PFSK-1 (cell line): ENCODE data around the gene PHOX2B.

Experiments used
- FOXP2 ChIP-seq: optimal IDR thresholded peaks from 2 replicates; pipeline ENCODE3; 2011; ENCODE audit warnings: borderline replicate concordance, control low read depth, inconsistent platforms; ENCODE audit not compliant: insufficient read depth; ENCODE audit errors: extremely low read length, extremely low read depth
- POLR2AphosphoS5 ChIP-seq: IDR thresholded peaks from 2 replicates; pipeline ENCODE4 v1.6.1; 2012; ENCODE audit warnings: low read depth, mild to moderate bottlenecking, control low read depth, low read length, moderate library complexity
- SIN3A ChIP-seq: IDR thresholded peaks from 2 replicates; pipeline ENCODE4 v1.6.1; 2012; ENCODE audit warnings: mild to moderate bottlenecking, low read length, moderate library complexity, borderline replicate concordance; ENCODE audit not compliant: insufficient read depth
- TAF1 ChIP-seq: IDR thresholded peaks from 2 replicates; pipeline ENCODE4 v1.6.1; 2012; ENCODE audit warnings: low read length, control low read depth, borderline replicate concordance; ENCODE audit not compliant: insufficient read depth
- TF ChIP-seq, protein P1 (sequence below), 2 experiments: IDR thresholded peaks; 2 replicates each; pipeline versions ENCODE4 v1.6.1 to v1.8.0; 2011 to 2012; ENCODE audit warnings: low read depth in 2 of 2, low read length in 2 of 2, control low read depth in 1 of 2, inconsistent platforms in 1 of 2, mild to moderate bottlenecking in 1 of 2, moderate library complexity in 1 of 2; ENCODE audit not compliant: insufficient read depth in 1 of 2

PHOX2B gene

DNA sequence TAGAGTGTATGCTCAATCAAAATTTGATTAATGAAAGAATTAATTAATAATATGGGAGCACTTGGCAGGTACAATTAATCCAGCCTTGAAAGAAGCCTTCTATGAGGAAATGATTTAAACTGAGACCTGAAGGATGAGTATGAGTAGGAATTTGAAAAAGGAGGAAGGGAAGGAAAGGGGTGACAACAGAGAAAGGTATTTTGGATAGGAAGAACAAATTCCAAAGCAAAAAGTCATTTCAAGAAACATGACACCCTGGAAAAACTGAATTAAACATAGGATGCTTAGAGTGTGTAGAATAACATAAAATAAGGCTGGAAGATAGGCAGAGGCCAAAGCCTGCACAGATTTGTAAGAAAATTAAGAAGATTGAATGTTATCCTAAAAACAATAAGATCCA lies 29.6 kb downstream of the PHOX2B start:
- TF ChIP-seq POLR2AphosphoS5 = no peak
- TF ChIP-seq TAF1 = no peak
- TF ChIP-seq, protein P1, sequence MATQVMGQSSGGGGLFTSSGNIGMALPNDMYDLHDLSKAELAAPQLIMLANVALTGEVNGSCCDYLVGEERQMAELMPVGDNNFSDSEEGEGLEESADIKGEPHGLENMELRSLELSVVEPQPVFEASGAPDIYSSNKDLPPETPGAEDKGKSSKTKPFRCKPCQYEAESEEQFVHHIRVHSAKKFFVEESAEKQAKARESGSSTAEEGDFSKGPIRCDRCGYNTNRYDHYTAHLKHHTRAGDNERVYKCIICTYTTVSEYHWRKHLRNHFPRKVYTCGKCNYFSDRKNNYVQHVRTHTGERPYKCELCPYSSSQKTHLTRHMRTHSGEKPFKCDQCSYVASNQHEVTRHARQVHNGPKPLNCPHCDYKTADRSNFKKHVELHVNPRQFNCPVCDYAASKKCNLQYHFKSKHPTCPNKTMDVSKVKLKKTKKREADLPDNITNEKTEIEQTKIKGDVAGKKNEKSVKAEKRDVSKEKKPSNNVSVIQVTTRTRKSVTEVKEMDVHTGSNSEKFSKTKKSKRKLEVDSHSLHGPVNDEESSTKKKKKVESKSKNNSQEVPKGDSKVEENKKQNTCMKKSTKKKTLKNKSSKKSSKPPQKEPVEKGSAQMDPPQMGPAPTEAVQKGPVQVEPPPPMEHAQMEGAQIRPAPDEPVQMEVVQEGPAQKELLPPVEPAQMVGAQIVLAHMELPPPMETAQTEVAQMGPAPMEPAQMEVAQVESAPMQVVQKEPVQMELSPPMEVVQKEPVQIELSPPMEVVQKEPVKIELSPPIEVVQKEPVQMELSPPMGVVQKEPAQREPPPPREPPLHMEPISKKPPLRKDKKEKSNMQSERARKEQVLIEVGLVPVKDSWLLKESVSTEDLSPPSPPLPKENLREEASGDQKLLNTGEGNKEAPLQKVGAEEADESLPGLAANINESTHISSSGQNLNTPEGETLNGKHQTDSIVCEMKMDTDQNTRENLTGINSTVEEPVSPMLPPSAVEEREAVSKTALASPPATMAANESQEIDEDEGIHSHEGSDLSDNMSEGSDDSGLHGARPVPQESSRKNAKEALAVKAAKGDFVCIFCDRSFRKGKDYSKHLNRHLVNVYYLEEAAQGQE (IDR thresholded peaks at IDR 0.05; ENCODE audit: insufficient read depth in 1 of 2, low read depth in 2 of 2, low read length in 2 of 2) = no peak
- no peak for TF ChIP-seq SIN3A
- TF ChIP-seq FOXP2 = no peak

DNA sequence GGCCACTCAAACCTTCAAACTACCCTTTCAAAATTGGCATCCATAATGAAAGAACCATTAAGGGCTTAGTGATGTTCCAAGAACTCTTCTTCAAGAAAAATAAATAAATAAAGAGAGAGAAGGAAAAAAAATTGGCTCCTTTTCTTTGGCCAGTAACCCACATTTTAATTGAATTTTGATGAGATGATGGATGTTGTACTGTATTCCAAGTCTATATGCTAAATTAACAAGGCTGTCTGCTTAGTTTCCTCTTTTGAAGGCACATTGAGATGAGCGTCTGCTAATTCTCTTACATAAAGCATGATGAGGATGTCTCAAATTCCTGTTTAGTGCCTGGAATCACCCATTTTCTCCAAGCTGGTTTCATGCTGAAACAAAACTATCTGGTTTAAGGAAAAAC lies 33.4 kb downstream of the PHOX2B start:
- TF ChIP-seq, protein P1 (IDR thresholded peaks at IDR 0.05; ENCODE audit: insufficient read depth in 1 of 2, low read depth in 2 of 2, low read length in 2 of 2) = no peak
- TF ChIP-seq TAF1 (no peak), SIN3A (no peak), POLR2AphosphoS5 (no peak)

DNA sequence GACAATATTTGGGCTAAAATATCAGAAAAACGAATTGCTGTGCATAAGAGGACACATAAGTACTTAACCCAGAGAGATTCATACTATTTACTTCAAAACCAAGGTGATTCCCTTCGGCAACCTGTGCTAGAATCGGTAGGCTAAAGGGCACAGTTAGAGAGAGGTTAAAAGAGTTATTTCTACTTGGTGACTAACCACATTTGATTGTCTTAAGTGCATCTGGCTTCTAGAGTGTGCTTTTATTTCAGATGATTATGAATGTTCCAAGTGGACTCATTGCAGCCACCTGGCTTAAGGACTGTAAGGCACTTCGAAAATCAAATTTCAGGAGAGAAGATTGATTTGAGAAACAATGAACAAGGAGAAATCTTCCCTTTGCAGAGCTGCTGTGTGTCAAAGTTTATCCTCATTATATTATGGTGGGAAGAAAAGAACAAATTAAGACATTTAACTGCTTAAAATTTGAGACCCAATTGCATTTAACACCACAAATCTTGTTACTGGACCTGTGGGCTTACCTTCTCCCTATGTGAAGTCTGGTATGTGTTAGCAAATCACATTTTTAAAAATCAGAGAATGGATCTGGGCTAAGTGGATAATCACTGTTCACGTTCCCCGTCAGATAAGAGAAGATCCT lies 34.0 kb downstream of the PHOX2B start:
- TF ChIP-seq FOXP2 (no peak), TAF1 (no peak), SIN3A (no peak), POLR2AphosphoS5 (no peak)
- TF ChIP-seq, protein P1 (IDR thresholded peaks at IDR 0.05; ENCODE audit: insufficient read depth in 1 of 2, low read depth in 2 of 2, low read length in 2 of 2) = no peak

DNA sequence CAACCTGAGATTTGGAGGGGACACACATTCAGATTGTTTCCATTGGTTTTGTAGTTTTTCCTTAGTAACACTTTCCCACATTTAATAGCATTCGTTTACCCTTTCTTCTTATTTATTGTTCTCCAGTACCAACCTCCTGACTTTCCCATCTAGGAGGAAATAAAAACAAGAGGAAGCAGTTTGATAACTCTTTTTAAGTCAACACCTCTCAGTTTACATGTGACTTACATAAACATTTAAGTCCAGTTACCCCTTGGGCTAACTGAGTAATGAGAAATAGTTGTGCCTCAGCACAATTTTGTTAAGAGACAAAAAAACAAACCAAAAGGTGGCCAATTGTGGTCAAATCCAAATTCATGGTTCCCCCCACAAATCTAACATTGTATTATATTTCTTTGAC lies 34.8 kb downstream of the PHOX2B start:
- TF ChIP-seq, protein P1 (IDR thresholded peaks at IDR 0.05; ENCODE audit: insufficient read depth in 1 of 2, low read depth in 2 of 2, low read length in 2 of 2) = no peak
- TF ChIP-seq FOXP2 (no peak), POLR2AphosphoS5 (no peak)

DNA sequence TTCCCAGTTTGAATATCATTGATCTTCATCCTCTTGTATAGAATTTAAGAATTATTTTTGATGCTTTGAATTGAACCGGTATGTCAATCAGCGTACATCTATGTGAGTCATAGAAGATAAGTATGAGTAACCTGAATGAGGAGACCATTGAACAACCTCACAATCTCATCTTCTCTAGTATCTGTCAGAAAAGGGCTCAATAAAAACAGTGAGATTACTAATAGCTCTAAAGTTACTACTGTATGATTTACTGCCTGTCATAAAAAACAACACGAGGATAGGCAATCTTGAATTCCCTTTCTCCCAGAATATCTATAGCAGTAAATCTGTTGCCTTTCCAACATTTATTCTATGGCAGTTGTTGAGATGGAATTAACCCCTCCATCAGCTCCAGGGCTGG lies 36.1 kb downstream of the PHOX2B start:
- TF ChIP-seq, protein P1 (IDR thresholded peaks at IDR 0.05; ENCODE audit: insufficient read depth in 1 of 2, low read depth in 2 of 2, low read length in 2 of 2) = no peak
- TF ChIP-seq POLR2AphosphoS5 (no peak), SIN3A (no peak), FOXP2 (no peak), TAF1 (no peak)
